ENCODE results near the gene GLYATL1.
A peak's percentile ranks its signal among the peaks of the same experiment; 100 is the strongest.

The GLYATL1 gene

DNA sequence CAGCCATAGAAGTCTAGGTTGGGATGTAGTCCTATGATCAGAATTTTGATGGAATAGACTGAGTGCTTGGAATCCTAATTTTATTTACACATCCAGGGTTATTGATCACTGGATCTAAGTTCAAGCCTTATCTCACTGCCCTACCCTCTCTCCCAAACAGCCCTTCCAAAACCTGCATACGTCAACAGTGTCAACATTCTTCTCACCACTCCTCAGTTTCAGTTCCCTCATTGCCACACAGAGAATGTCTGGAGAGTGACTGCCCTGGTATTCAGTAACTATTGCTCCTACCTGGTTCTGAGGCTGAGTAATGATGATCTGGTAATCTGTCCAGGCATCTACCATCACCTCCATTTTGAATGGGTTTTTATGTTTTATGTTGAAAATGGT, 60.0 kb downstream of the GLYATL1 start:
- no peak for DNase-seq

DNA sequence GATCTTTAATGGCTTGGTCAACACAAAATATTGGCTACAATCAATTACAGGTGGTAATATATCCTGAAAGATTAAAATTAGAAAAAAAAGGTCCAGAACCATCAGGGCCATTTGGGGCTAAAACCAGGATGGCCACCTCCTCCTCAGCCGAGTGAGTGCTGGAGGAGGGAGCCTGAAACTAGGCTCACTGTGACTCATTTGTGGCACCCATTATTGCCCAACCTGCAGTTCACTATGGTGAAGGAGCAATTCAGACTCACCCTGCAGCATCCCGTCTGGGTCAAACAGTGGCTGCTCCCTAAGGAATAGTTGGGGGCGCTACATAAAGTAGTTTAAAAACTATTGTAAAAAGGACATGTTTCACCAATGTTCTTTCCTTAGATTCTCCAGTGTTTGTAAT, 60.7 kb downstream of the GLYATL1 start:
- DNase-seq, result no peak

DNA sequence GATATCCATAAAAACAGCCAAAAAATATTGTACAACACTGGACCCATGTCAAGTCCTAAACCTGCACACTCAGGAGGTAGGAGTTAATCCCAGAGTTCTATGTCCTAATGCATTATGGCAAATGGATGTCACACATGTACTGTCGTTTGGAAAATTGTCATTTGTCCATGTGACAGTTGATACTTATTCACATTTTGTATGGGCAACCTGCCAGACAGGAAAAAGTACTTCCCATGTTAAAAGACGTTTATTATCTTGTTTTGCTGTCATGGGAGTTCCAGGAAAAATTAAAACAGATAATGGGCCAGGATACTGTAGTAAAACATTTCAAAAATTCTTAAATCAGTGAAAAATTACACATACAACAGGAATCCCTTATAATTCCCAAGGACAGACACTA, 62.7 kb downstream of the GLYATL1 start:
- DNase-seq, result peak in 1 of 3 experiments; percentile 24
